ENCODE data around the gene MYADML2.
A peak's percentile ranks its signal among the peaks of the same experiment; 100 is the strongest.
"Not testable (repeated sequence)": the region's sequence is repeated elsewhere in the genome, so short reads cannot be mapped to it uniquely, and the experiment has no call there.

Gene MYADML2

DNA sequence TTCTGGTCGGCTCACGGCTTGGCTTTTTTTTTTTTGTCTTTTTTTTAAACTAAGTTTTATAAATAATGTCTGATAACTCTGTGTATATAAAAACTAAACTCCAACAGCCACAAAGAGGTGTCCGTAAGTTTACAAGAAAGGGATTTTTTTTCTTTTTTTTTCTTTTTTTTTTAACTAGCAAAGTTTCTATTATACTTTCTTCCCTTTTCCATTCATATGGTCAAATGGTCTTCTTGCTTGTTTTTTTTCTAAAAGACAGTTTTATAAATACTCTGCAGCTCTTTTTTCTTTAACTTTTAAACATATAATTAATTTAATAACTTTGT lies 25.5 kb downstream of the MYADML2 start:
- Histone ChIP-seq H3K9me3 (ENCODE audit: control insufficient read depth in 1 of 2, low read length in 2 of 2) (no peaks in the 10 kb centered on the region), H3K36me3 (ENCODE audit: control insufficient read depth in 1 of 2, insufficient read depth in 2 of 2, low read length in 2 of 2) (peaks cover 0 to 19% of the 10 kb centered on the region in 2 donors), H3K9ac (ENCODE audit: low read depth in 1 of 2, low read length in 2 of 2) (no peak overlapping the region), H3K4me3 (ENCODE audit: low read depth in 1 of 2, low read length in 2 of 2) (no peak overlapping the region), H3K4me1 (ENCODE audit: control insufficient read depth in 1 of 2, insufficient read depth in 2 of 2, low read length in 2 of 2) (peaks cover 66 to 81% of the 10 kb centered on the region in 2 donors), H3K27ac (ENCODE audit: low read depth, low read length) (no peak overlapping the region), H3K27me3 (ENCODE audit: control insufficient read depth in 1 of 2, insufficient read depth in 2 of 2, low read length in 2 of 2) (no peaks in the 10 kb centered on the region)

DNA sequence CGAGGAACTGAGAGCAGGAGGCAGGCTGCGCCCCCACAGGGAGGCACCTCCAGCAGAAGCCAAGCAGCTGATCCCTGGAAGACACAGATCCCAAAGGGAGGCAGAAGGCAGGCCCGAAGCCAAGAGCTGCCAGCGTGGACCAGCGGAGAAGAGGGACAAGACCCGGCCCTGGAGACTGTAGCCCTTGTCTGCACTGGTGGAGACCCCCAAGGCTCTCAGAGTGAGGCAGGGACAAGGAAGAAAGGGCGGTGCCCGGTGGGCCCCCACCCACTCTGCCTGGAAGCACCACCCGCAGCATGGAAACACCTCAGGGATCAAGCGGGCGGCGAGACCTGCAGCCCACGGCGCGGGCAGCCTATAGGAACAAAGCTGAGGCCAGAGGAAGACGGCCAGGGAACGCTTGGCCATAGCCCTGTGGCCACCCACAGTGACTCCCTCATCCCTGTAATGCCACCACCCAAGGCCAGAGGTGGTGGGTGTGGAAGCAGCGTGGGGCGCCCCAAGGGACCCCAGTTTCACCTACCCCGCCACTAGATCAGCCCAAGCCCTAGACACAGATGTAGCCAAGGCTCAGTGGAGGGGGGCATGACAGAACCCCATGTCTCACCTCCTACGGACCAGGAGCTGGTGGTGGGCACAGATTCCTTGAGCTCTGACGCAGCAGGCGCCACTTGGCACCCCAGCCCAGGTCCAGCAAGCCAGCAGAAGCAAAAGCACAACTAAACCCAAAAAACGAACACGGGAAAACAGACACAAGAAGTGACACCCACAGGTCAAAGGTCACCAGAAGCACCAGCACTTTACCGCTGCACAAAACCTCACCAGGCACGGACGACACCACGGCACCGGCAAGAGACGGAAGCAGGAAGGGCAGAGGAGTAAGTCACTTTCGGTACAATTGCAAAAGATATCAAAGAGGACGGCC lies 26.2 kb downstream of the MYADML2 start:
- no peak overlapping the region for H3K27ac ChIP-seq (ENCODE audit: low read depth, low read length)
- H3K4me3 ChIP-seq (ENCODE audit: low read depth in 1 of 2, low read length in 2 of 2): no peak overlapping the region
- peaks cover under 1 to 21% of the 10 kb centered on the region in 2 donors for H3K36me3 ChIP-seq (ENCODE audit: control insufficient read depth in 1 of 2, insufficient read depth in 2 of 2, low read length in 2 of 2)
- no peaks in the 10 kb centered on the region for H3K9me3 ChIP-seq (ENCODE audit: control insufficient read depth in 1 of 2, low read length in 2 of 2)
- no peaks in the 10 kb centered on the region for H3K27me3 ChIP-seq (ENCODE audit: control insufficient read depth in 1 of 2, insufficient read depth in 2 of 2, low read length in 2 of 2)
- no peak overlapping the region for H3K9ac ChIP-seq (ENCODE audit: low read depth in 1 of 2, low read length in 2 of 2)
- peaks cover 67 to 77% of the 10 kb centered on the region in 2 donors for H3K4me1 ChIP-seq (ENCODE audit: control insufficient read depth in 1 of 2, insufficient read depth in 2 of 2, low read length in 2 of 2)

DNA sequence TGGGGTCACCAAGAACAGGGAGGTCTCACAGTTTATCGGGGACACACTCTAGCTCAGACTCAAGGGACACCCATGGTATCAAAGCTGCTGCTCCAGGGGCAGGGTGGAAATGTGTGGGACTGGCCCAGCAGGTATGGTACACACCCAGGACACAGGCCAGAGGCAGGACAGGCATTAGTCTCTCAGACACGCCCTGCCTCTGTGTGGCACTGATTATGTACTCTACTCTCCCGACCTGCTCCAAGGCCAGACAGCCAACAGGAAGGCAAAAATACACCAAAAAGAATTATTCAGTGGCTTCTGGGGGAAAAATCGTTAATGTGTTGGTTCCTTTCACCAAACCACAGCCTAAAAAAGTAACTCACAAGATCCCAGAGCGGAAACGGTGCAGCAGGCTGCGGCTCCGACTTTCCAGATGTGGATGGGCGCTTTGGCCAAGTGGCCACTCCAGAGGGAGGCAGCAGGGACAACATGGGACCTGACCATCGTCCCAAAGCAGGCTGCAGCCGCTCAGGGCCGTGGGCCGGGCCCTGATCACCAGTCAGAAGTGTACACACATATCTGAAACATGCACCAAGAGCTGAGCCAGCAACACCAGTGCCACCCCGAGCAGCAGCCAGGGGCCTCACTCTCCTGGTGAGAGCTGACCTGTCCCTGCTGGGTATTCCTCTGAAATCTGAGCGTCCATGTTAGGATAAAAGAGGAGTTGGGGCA lies 28.0 kb downstream of the MYADML2 start:
- Histone ChIP-seq H3K36me3 (ENCODE audit: control insufficient read depth in 1 of 2, insufficient read depth in 2 of 2, low read length in 2 of 2) (peaks cover 19 to 40% of the 10 kb centered on the region in 2 donors), H3K27ac (ENCODE audit: low read depth, low read length) (peak overlapping the region; percentile 74), H3K4me3 (ENCODE audit: low read depth in 1 of 2, low read length in 2 of 2) (no peak overlapping the region), H3K9me3 (ENCODE audit: control insufficient read depth in 1 of 2, low read length in 2 of 2) (no peaks in the 10 kb centered on the region), H3K9ac (ENCODE audit: low read depth in 1 of 2, low read length in 2 of 2) (peak overlapping the region; percentile 27 to 33), H3K27me3 (ENCODE audit: control insufficient read depth in 1 of 2, insufficient read depth in 2 of 2, low read length in 2 of 2) (no peaks in the 10 kb centered on the region), H3K4me1 (ENCODE audit: control insufficient read depth in 1 of 2, insufficient read depth in 2 of 2, low read length in 2 of 2) (peaks cover 52 to 58% of the 10 kb centered on the region in 2 donors)

DNA sequence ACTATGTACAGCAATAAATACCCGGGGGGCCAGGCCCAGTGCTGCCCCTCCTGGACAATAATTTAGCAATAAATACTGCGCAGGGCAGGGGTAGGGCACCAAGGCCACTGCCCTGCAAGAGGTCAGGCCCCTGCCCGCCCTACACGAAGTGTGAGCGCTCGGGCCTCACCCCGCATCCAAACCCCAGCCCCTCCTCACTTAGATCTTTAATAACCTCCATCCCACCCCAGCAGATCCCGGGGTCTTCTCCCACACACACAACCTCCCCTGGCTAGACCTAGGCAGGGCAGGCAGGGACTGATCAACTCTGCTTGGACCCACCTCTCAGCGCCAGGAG lies 28.7 kb downstream of the MYADML2 start:
- peak overlapping the region; percentile 55 for H3K27ac ChIP-seq (ENCODE audit: low read depth, low read length)
- H3K4me3 ChIP-seq (ENCODE audit: low read depth in 1 of 2, low read length in 2 of 2): peak overlapping the region in 1 of 2 donors; percentile 24
- H3K4me1 ChIP-seq (ENCODE audit: control insufficient read depth in 1 of 2, insufficient read depth in 2 of 2, low read length in 2 of 2): peaks cover 47 to 51% of the 10 kb centered on the region in 2 donors
- H3K27me3 ChIP-seq (ENCODE audit: control insufficient read depth in 1 of 2, insufficient read depth in 2 of 2, low read length in 2 of 2); H3K9me3 ChIP-seq (ENCODE audit: control insufficient read depth in 1 of 2, low read length in 2 of 2): not testable (repeated sequence)
- peak overlapping the region in 1 of 2 donors; percentile 14 for H3K9ac ChIP-seq (ENCODE audit: low read depth in 1 of 2, low read length in 2 of 2)
- H3K36me3 ChIP-seq (ENCODE audit: control insufficient read depth in 1 of 2, insufficient read depth in 2 of 2, low read length in 2 of 2): peaks cover 26 to 47% of the 10 kb centered on the region in 2 donors

DNA sequence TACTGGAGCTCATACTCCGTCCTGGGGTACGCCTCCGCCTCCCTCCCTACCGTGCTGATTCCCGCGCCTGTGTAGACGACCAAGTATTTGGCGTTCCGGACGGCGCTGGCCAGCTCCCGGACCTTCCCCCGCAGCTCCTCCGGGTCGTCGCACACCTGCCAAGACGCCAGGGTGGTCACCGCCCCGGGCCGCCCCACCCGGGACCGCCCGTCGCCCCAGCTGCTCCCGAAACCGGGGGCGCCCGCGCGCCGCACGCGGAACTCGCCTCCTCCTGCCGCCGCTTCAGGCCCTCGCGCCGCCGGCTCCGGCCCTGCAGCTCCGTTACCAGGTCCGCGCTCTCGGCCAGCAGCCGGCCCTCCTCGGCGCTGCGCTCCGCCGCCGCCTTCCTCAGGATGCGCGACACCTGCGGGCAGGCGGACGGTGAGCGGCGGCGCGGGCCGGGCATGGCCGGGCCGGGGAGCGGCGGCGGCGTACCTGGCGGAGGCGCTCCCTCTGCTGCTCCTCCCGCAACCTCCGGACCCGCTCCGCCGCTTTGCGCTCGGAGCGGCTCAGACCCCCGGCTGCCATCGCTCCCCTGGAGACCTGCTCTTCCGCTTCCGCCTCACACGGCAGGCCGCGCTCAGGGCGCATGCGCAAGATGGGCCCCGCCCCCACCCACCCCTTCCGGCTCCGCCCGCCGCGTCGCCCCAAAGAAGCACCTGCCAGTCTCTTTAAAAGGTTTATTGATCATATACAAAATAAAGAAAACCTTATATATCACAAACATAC lies 29.3 kb downstream of the MYADML2 start, which contains the start of gene SIRT7:
Gene SIRT7 (minus strand): TSS at position 612 of the 768 bp plus-strand sequence. CDS start 45 bp downstream, at position 567.
- H3K4me3 ChIP-seq (ENCODE audit: low read depth in 1 of 2, low read length in 2 of 2): peak within 1 kb of the TSS; percentile 60 to 62
- no peaks in the 10 kb centered on the region for H3K27me3 ChIP-seq (ENCODE audit: control insufficient read depth in 1 of 2, insufficient read depth in 2 of 2, low read length in 2 of 2)
- H3K9me3 ChIP-seq (ENCODE audit: control insufficient read depth in 1 of 2, low read length in 2 of 2): no peaks in the 10 kb centered on the region
- peaks cover 28 to 51% of the 10 kb centered on the region in 2 donors for H3K36me3 ChIP-seq (ENCODE audit: control insufficient read depth in 1 of 2, insufficient read depth in 2 of 2, low read length in 2 of 2)
- H3K4me1 ChIP-seq (ENCODE audit: control insufficient read depth in 1 of 2, insufficient read depth in 2 of 2, low read length in 2 of 2): peaks cover 45 to 47% of the 10 kb centered on the region in 2 donors
- peak within 1 kb of the TSS; percentile 74 for H3K27ac ChIP-seq (ENCODE audit: low read depth, low read length)
- H3K9ac ChIP-seq (ENCODE audit: low read depth in 1 of 2, low read length in 2 of 2): peak within 1 kb of the TSS; percentile 45 to 72

DNA sequence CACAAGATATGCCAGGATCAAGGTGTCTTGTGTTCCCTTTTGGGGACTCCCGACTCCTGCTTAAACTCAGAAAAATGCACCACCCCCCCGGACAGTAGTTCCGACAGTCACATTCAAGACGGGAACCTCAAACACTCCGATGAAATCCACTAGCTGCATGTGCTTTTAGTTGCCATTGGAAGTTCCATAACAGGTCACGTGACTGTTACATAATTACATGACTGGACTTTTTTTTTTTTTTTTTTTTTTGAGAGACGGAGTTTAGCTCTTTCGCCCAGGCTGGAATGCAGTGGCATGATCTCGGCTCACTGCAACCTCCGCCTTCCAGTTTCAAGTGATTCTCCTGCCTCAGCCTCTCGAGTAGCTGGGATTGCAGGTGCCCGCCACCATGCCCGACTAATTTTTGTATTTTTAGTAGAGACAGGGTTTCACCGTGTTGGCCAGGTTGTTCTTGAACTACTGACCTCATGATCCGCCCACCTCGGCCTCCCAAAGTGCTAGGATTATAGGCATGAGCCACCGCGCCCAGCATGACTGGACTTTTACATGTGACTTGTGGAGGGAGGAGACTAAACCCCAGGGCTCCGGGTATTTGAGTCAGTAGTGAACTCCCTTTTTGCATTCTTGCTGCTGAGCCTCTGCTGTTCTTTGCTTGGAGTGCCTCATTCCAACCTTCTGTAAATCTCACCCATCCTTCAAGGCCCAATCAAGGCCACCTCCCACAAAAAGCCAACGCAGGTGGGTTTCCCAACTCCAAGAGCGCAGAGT lies 30.6 kb downstream of the MYADML2 start:
- Histone ChIP-seq H3K9ac (ENCODE audit: low read depth in 1 of 2, low read length in 2 of 2) (peak overlapping the region; percentile 45 to 72), H3K27ac (ENCODE audit: low read depth, low read length) (no peak overlapping the region), H3K9me3 (ENCODE audit: control insufficient read depth in 1 of 2, low read length in 2 of 2) (no peaks in the 10 kb centered on the region), H3K36me3 (ENCODE audit: control insufficient read depth in 1 of 2, insufficient read depth in 2 of 2, low read length in 2 of 2) (peaks cover 33 to 52% of the 10 kb centered on the region in 2 donors), H3K27me3 (ENCODE audit: control insufficient read depth in 1 of 2, insufficient read depth in 2 of 2, low read length in 2 of 2) (no peaks in the 10 kb centered on the region), H3K4me3 (ENCODE audit: low read depth in 1 of 2, low read length in 2 of 2) (peak overlapping the region; percentile 60 to 62), H3K4me1 (ENCODE audit: control insufficient read depth in 1 of 2, insufficient read depth in 2 of 2, low read length in 2 of 2) (peaks cover 36 to 40% of the 10 kb centered on the region in 2 donors)

DNA sequence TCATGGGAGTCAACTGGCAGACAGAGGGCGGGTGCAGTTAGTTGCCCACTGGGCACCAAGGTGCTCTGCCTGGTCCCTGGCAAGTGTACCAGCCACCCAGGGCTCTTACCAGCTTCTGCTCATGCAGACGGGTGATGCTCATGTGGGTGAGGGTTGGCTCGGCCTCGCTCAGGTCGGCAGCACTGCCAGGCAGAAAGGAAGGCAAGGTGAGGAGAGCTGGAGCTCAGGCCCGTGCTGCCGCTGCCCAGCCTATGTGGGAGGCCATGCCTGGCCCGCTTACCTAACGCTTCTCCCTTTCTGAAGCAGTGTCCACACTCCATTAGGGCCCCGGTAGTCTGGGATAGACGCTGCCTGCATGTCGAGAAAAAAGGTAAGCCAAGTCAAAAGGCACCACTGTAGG lies 31.7 kb downstream of the MYADML2 start:
- Histone ChIP-seq H3K27me3 (ENCODE audit: control insufficient read depth in 1 of 2, insufficient read depth in 2 of 2, low read length in 2 of 2) (no peaks in the 10 kb centered on the region), H3K9me3 (ENCODE audit: control insufficient read depth in 1 of 2, low read length in 2 of 2) (no peaks in the 10 kb centered on the region), H3K4me1 (ENCODE audit: control insufficient read depth in 1 of 2, insufficient read depth in 2 of 2, low read length in 2 of 2) (peaks cover 35 to 36% of the 10 kb centered on the region in 2 donors), H3K27ac (ENCODE audit: low read depth, low read length) (no peak overlapping the region), H3K36me3 (ENCODE audit: control insufficient read depth in 1 of 2, insufficient read depth in 2 of 2, low read length in 2 of 2) (peaks cover 33 to 47% of the 10 kb centered on the region in 2 donors), H3K9ac (ENCODE audit: low read depth in 1 of 2, low read length in 2 of 2) (no peak overlapping the region), H3K4me3 (ENCODE audit: low read depth in 1 of 2, low read length in 2 of 2) (no peak overlapping the region)

DNA sequence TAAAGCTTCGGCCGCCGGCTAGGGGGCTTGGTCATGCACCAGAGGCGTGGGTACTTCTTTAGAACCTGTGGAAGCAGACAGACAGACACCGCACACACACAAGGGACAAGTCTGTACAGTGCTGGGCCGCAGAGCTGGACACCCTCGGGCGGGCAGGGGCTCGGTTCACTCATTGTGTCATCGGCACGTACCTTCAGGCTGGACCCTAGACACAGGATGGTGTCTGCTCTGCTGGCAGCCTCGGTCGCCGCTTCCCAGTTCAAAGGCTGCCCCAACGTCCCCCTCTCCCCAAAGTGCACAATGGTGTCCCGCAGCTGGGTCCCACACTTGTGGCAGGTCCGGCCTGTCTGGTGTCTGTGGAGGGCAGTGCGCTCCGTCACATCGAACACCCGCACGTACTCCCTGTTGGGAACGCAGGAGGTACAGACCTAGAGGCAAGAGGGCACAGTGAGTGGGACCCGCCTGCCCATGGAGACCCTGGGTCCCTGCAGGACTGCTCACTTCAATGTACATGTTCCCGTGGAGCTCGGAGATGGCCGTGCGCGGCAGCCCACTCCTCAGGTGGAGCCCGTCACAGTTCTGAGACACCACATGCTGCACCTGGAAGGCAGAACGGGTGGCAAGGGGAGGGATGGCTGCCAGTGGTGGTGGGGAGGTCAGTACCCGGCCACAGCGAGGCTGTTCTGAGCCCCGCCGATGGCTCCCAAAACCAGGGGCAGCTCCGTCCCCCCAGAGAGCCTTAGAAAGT lies 32.8 kb downstream of the MYADML2 start:
- Histone ChIP-seq H3K9me3 (ENCODE audit: control insufficient read depth in 1 of 2, low read length in 2 of 2) (no peaks in the 10 kb centered on the region), H3K9ac (ENCODE audit: low read depth in 1 of 2, low read length in 2 of 2) (no peak overlapping the region), H3K27me3 (ENCODE audit: control insufficient read depth in 1 of 2, insufficient read depth in 2 of 2, low read length in 2 of 2) (no peaks in the 10 kb centered on the region), H3K27ac (ENCODE audit: low read depth, low read length) (no peak overlapping the region), H3K36me3 (ENCODE audit: control insufficient read depth in 1 of 2, insufficient read depth in 2 of 2, low read length in 2 of 2) (peaks cover 33 to 45% of the 10 kb centered on the region in 2 donors), H3K4me1 (ENCODE audit: control insufficient read depth in 1 of 2, insufficient read depth in 2 of 2, low read length in 2 of 2) (peaks cover 35 to 36% of the 10 kb centered on the region in 2 donors), H3K4me3 (ENCODE audit: low read depth in 1 of 2, low read length in 2 of 2) (no peak overlapping the region)

Measured in duodenal mucosa (tissue), 2 donors.